GM21381 (cell line): Measurements from ENCODE around the gene STXBP6.

Source experiments
- ATAC-seq: cut with Tn5 transposase; IDR thresholded peaks from one replicate; pipeline ENCODE4 v1.9.1; 2021; ENCODE audit warnings: mild to moderate bottlenecking, moderate library complexity; ENCODE audit not compliant: unreplicated experiment

STXBP6 gene

GRCh38 chr14:24892497-24893051 lies 157.4 kb downstream of the STXBP6 start:
- no peak for ATAC-seq

DNA sequence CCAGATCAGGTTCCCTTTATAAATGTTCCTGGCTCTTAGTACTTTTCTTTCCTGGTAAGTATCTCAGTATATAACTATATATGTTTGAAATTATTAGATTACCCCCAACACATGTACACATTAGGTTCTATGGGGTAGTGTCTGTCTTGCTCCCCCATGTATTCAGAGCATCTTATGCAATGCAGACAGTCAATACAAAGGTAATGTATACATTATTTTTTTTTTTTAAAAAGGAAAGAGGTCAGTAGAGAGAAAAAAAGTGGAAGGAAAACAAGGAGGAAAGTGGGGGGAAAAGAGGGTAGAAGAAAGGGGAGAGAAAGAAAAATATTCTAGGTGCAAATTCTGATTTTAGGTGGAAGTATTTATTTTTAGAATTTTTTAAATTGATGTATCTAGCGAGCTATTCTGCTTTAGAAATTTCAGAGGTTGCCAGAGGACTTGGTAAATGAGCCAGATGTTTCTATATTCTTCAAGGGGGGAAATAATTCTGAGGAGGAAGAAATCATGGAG lies 157.9 kb downstream of the STXBP6 start:
- ATAC-seq, result no peak

- ATAC-seq, result no peak
These were observed 159.2 kb downstream of the STXBP6 start for GRCh38 chr14:24890716-24891115.

DNA sequence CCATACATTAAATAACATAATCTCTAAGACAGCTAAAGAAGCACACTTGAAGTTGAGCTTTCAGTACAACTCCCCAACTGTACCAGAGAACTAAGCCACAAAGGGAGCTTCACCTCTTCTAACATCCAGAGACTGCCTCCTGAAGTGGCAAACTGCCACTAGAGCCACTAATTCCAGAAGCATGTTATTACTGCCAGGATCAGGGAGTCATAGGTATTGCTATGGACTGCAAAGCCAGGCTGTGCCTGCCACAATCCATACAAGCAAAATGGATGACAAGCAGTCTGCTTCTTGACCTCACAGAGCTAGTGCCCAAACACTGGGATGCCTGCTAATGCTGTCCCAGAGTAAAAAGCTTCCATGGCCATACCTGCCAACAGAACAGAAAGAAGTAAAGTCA lies 160.1 kb downstream of the STXBP6 start:
- ATAC-seq, result no peak

DNA sequence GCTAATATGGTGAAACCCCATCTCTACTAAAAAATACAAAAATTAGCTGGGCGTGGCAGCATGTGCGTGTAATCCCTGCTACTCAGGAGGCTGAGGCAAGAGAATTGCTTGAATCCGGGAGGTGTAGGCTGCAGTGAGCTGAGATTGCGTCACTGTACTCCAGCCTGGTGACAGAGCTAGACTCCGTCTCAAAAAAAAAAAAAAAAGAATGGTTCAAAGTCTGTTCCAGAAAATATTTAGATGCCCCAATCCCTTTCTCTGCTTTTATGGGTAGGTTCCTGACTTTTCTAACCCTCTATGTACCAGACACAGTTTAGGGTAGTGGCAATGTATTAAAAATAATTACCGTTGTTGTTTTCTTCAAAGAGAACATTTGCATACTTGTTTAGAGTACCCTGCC lies 161.4 kb downstream of the STXBP6 start:
- ATAC-seq, result no peak

DNA sequence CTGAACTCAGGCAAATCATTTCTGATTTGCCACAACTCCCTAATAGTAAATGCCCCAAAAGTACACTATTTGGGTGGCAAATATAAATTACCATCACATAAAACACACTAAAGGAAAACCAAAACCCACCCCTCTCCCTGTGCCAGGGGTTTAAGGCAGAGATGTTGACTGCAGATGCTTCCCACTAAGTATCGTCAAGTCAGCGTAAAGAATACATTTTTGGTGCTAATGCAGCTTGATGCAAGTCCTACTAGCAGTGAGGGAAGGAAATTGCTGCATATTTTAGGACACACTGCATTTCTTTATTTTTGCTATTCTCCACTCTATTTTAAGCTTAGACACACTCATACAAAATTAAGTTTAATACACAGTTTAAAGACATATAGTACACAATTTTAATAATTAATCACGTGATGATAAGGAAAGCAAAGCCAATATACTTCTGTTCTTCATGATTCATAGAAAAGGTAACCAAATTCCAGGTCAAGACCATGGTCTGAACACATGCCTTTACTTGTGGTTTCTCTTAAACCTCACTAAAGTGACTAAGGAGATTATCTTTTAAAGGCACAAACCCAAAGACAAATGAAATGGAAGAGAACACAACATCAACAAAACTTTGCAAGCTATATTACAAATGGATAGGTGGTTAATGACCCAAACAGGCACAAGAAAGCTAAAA lies 162.2 kb downstream of the STXBP6 start:
- no peak for ATAC-seq

GRCh38 chr14:24885410-24885913 lies 164.5 kb downstream of the STXBP6 start:
- no peak for ATAC-seq

DNA sequence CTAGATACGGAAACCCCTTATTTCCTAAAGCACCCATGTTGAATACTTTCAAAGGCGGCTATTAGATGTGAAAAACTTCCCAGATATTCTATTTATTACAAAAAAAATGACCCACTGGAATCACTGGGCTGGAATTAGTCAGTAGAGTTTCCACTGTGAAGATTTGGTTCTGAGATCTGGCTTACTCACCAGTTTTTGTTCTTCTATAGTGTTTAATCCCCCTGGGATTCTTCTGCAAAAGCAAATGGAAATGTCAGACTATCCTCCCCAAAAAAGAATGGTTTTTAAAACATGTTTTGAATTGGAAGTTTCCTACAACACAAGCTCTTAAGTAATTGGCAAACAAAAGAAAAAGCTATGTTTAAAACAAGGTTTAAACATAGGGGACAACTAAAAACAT lies 166.4 kb downstream of the STXBP6 start:
- no peak for ATAC-seq

DNA sequence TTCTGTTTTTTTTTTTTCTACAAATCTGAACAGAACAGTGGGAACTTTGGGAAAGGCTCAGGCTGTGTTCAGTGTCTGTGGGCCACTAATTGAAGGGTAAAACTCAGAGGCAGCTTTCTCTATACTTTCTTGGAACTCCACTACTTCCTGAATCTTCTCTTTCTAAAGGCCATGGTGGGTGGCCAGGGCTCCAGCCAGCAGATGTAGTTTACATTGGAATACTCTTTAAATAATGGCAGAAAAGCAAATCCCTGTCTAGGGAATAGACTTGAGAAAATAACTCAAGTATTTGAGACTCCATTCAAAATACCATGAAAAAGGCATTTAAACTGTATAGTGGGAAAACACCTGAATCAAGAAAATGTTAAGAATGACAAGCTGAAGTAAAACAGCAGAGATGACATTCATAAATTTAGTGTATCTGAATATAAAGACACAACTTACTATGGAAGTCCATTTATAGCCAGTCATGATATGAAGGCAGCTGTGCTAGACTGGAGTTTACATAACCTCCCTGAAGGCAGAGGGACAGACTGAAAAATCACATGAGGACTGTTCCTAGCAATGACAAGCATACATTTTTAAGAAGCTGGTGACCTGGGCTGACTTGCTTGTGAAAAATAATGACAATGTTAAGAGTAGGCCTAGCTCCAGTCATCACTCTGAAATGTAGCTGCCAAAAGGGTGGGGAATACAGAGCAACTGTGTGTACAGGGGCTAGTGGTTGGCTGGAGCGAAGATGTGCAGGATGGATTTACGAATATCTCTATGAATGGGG lies 168.6 kb downstream of the STXBP6 start:
- no peak for ATAC-seq

- ATAC-seq, result no peak
These were observed 169.3 kb downstream of the STXBP6 start for GRCh38 chr14:24880689-24881088.

GRCh38 chr14:24879661-24880386 lies 170.1 kb downstream of the STXBP6 start:
- no peak for ATAC-seq

DNA sequence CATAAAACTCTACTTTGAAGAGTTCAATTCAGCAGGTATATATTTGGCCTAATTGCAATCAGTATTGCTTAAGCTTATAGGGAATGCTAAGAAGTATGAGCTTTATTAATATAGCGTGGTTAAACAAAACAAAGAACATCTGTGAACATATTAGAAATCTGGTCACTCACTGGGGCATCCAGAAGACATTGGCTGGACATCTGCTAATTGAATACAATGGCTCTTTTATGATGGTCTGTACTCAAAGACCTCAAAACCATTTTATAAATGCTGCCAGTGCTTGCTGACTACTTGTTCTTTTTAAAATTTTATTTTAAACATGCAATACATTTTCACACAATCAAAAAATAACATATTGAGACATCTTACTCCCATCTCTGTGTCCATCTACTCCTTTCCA lies 173.0 kb downstream of the STXBP6 start:
- no peak for ATAC-seq

GRCh38 chr14:24875991-24876878 lies 173.7 kb downstream of the STXBP6 start:
- no peak for ATAC-seq

DNA sequence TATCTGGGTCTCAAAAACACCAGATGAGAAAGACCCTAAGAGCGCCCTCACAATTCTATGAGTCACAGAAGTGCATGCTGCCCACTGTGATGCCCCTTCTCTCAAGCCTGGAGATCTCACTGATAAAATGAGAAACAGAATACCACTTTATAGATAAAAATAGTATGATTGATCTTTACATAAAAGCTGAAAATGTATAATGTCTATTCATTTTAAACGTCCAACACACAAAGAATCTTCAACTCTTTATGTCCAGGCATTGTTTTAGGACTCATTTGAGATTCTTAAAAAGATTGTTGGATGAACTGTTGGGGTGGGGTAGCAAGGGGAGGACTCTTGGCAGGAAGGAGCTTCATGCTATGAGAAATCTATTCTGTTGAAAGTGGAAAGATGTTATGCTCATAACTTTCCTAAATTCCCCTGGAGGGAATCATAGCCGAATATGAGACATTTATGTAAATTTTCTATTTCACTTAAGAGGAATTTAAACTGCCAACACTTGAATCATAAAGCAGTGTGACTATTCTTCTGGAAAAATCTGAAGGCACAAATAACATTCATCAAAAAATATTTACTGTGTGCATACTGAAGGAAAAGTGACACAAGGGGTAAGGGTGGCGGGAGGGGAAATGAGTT lies 174.6 kb downstream of the STXBP6 start:
- ATAC-seq, result no peak

- no peak for ATAC-seq
These were observed 175.3 kb downstream of the STXBP6 start for GRCh38 chr14:24874514-24875202.

- ATAC-seq, result no peak
These were observed 176.4 kb downstream of the STXBP6 start for GRCh38 chr14:24873551-24873950.

- no peak for ATAC-seq
These were observed 178.8 kb downstream of the STXBP6 start for GRCh38 chr14:24870949-24871701.

GRCh38 chr14:24868389-24868788 lies 181.6 kb downstream of the STXBP6 start:
- ATAC-seq, result no peak
